Uterus (tissue), 4 donors: ENCODE measurements around the gene CHCHD10. TPM values are rescaled to one million over a fixed set of nuclear protein-coding genes. Genes with fewer than 3 reads are reported as not detected.

Source experiments
- DNase-seq, 2 donors: peaks; one replicate each; pipeline ENCODE4 v3.0.0-alpha.2; 2019 to 2020
- H3K27ac ChIP-seq, 2 donors: fragments of 200-600 bp; sonication (generic); 1 replicate in 1 of 2; 2 replicates in 1 of 2; pipeline ENCODE4 v1.5.1; 2016 to 2018
- H3K27me3 ChIP-seq, 2 donors: fragments of 200-600 bp; sonication (generic); one replicate each; pipeline ENCODE4 v1.5.1; 2018 to 2019; ENCODE audit warnings: control low read depth in 1 of 2
- H3K36me3 ChIP-seq, 2 donors: fragments of 200-600 bp; sonication (generic); one replicate each; pipeline ENCODE4 v1.5.1; 2019; ENCODE audit warnings: control low read depth in 1 of 2
- H3K4me1 ChIP-seq, 2 donors: fragments of 200-600 bp; sonication (generic); one replicate each; pipeline ENCODE4 v1.5.1; 2018 to 2019; ENCODE audit warnings: control low read depth in 1 of 2
- H3K4me3 ChIP-seq, 2 donors: fragments of 200-600 bp; sonication (generic); 1 replicate in 1 of 2; 2 replicates in 1 of 2; pipeline ENCODE4 v1.5.1; 2018 to 2019; ENCODE audit warnings: mild to moderate bottlenecking in 1 of 2
- H3K9me3 ChIP-seq, 2 donors: fragments of 200-600 bp; sonication (generic); one replicate each; pipeline ENCODE4 v1.5.1; 2019; ENCODE audit warnings: control low read depth in 1 of 2
- POLR2A ChIP-seq, 2 donors: fragments of 450-650 bp; IDR thresholded peaks; one replicate each; pipeline ENCODE4 v1.6.1; 2016; ENCODE audit warnings: antibody characterized with exemption in 2 of 2, mild to moderate bottlenecking in 1 of 2, moderate library complexity in 1 of 2
- intact Hi-C: fragments of 100-400 bp; cut with DNase I; formaldehyde crosslinking; loops from one replicate; pipeline ENCODE4 v1.15.1; 2023; ENCODE audit warnings: low total_unique reads
- total RNA-seq, 4 donors: library from RNA; depleted of rRNA in 3 of 4; stranded (reverse); fragments of >200 nt in 3 of 4; gene quantifications; one replicate each; pipeline versions ENCODE4 v1.1.0 to v1.2.4, GENCODE V29; 2014 to 2023
- TF ChIP-seq, protein P1 (sequence below), 4 experiments: fragments of 200-600 bp in 2 of 4; fragments of 450-650 bp in 2 of 4; sonication (generic) in 2 of 4; IDR thresholded peaks; one replicate each; pipeline ENCODE4 v1.5.1; 2016 to 2019; ENCODE audit warnings: antibody characterized with exemption in 4 of 4, mild to moderate bottlenecking in 2 of 4, moderate library complexity in 1 of 4
- donor health status: DM: yes; HTN: yes; CAD: no.

The CHCHD10 gene
- total RNA-seq, 4 donors from 2014 or later, result 0.88 to 21.0 TPM; not detected in 2

DNA sequence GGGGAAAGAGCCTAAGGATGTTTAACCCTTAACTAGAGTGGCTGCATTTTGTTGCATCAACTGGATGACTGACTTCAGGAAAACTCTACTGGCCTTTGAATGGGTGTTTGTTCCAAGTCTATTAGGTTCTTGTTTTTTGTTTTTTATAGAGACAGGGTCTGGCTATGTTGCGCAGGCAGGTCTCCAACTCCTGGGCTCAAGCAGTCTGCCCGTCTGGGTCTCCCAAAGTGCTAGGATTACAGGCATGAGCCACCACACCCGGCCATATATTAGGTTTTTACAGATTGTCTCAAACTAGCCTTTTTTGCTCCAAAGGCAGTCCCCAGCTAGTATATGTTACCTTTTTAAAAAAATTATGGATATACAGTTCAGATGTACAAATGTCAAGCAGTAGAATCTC, 20.1 kb upstream of the CHCHD10 start:
- Histone ChIP-seq H3K27me3 (no peaks in the 10 kb centered on the region), H3K4me1 (peaks cover 16 to 23% of the 10 kb centered on the region in 2 donors), H3K36me3 (no peaks in the 10 kb centered on the region), H3K27ac (peak overlapping the region; percentile 100), H3K9me3 (no peaks in the 10 kb centered on the region), H3K4me3 (peak overlapping the region; percentile 82 to 96)
- intact Hi-C loops, result no loop called here
- no peak for DNase-seq
- TF ChIP-seq, protein P1, sequence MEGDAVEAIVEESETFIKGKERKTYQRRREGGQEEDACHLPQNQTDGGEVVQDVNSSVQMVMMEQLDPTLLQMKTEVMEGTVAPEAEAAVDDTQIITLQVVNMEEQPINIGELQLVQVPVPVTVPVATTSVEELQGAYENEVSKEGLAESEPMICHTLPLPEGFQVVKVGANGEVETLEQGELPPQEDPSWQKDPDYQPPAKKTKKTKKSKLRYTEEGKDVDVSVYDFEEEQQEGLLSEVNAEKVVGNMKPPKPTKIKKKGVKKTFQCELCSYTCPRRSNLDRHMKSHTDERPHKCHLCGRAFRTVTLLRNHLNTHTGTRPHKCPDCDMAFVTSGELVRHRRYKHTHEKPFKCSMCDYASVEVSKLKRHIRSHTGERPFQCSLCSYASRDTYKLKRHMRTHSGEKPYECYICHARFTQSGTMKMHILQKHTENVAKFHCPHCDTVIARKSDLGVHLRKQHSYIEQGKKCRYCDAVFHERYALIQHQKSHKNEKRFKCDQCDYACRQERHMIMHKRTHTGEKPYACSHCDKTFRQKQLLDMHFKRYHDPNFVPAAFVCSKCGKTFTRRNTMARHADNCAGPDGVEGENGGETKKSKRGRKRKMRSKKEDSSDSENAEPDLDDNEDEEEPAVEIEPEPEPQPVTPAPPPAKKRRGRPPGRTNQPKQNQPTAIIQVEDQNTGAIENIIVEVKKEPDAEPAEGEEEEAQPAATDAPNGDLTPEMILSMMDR (IDR thresholded peaks at IDR 0.05), result no peak
- TF ChIP-seq POLR2A (IDR thresholded peaks at IDR 0.05), result no peak

DNA sequence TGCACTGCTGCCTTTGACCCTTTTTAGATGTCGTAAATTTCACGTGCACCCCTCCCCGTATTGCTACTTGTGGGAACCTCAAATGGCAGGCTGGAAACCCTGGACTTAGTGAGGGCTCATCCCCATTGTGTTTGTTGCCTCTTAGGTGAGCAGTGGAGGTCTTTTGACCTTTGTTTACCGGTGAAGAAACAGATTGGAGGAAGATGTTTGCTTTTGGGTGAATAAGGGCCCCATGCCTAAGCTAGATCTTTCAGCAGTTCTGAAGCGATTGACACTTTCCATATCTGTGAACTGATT, 19.8 kb upstream of the CHCHD10 start:
- Histone ChIP-seq H3K36me3 (no peaks in the 10 kb centered on the region), H3K27ac (peak overlapping the region; percentile 100), H3K4me1 (peaks cover 16 to 23% of the 10 kb centered on the region in 2 donors), H3K9me3 (no peaks in the 10 kb centered on the region), H3K27me3 (no peaks in the 10 kb centered on the region), H3K4me3 (peak overlapping the region; percentile 82 to 96)
- no peak for DNase-seq
- intact Hi-C loops, result no loop called here
- TF ChIP-seq POLR2A (IDR thresholded peaks at IDR 0.05), result no peak
- TF ChIP-seq, protein P1 (IDR thresholded peaks at IDR 0.05), result peak in 1 of 4 experiments; percentile 2

DNA sequence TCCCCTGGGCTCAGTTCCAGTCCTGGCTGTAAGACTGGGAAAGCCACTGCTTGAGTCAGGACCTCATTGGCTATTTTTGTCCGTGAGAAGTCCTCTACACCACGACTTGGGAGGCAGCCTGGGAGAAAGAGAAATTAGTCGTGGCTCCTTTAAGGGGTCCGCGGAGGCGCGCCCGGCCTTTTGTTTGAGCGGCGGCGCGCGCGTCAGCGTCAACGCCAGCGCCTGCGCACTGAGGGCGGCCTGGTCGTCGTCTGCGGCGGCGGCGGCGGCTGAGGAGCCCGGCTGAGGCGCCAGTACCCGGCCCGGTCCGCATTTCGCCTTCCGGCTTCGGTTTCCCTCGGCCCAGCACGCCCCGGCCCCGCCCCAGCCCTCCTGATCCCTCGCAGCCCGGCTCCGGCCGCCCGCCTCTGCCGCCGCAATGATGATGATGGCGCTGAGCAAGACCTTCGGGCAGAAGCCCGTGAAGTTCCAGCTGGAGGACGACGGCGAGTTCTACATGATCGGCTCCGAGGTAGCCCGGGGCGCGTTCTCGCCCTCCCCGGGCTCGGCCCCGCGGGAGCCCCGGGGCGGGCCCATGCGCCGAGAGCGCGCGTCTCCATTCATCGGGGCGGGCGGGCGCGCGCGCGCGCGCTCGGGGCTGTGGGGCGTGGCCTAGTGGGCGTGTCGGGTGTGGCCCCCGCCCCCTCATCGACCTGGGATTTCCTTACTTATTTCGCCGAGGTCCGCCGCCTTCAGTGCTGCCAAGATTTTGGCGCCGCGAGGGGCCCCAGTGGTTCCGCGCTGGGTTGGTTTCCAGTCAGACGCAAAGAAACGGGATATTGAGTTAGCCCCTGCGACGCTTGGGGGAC, 19.2 kb upstream of the CHCHD10 start, which contains the start of gene SMARCB1:
SMARCB1 (plus strand) TSS at position 215 of the 848 bp plus-strand sequence; CDS start at position 419, 204 bp downstream.
- intact Hi-C loops, result no loop called here
- no peaks in the 10 kb centered on the region for H3K27me3 ChIP-seq
- H3K36me3 ChIP-seq, result no peaks in the 10 kb centered on the region
- peaks cover 16 to 19% of the 10 kb centered on the region in 2 donors for H3K4me1 ChIP-seq
- H3K9me3 ChIP-seq, result no peaks in the 10 kb centered on the region
- H3K27ac ChIP-seq, result peak within 1 kb of the TSS; percentile 100
- TF ChIP-seq POLR2A (IDR thresholded peaks at IDR 0.05), result peak; percentile 53 to 88
- TF ChIP-seq, protein P1 (IDR thresholded peaks at IDR 0.05), result peak in 2 of 4 experiments; percentile 2 to 7
- H3K4me3 ChIP-seq, result peak within 1 kb of the TSS; percentile 82 to 96
- DNase-seq, result peak; percentile 93 to 94

DNA sequence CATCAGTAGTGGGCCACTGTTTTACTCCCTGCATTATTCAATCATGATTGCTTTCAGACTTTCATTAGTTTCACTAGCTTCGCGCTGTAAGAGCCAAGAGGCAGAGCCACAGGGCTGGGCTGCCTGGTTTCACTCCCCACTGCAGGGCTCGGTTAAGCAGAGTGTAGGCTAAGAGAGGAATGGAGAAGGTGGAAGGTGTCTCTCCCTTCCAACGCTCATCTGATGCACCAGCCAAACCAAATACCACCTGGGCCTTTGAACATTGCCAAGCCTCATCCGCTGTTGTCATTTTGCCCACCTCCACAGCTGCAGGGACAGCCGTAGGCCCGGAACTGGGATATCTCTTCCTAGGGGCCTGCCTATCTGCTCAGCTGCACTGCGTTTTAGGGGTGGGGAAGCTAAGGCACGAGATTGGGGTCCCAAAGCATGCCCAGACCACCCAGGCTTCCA, 18.5 kb upstream of the CHCHD10 start:
- Histone ChIP-seq H3K27me3 (no peaks in the 10 kb centered on the region), H3K27ac (peak overlapping the region; percentile 100), H3K4me3 (peak overlapping the region; percentile 82 to 96), H3K4me1 (peaks cover 13 to 16% of the 10 kb centered on the region in 2 donors), H3K36me3 (no peaks in the 10 kb centered on the region), H3K9me3 (no peaks in the 10 kb centered on the region)
- intact Hi-C loops, result no loop called here
- TF ChIP-seq, protein P1 (IDR thresholded peaks at IDR 0.05), result no peak
- TF ChIP-seq POLR2A (IDR thresholded peaks at IDR 0.05), result no peak
- no peak for DNase-seq

DNA sequence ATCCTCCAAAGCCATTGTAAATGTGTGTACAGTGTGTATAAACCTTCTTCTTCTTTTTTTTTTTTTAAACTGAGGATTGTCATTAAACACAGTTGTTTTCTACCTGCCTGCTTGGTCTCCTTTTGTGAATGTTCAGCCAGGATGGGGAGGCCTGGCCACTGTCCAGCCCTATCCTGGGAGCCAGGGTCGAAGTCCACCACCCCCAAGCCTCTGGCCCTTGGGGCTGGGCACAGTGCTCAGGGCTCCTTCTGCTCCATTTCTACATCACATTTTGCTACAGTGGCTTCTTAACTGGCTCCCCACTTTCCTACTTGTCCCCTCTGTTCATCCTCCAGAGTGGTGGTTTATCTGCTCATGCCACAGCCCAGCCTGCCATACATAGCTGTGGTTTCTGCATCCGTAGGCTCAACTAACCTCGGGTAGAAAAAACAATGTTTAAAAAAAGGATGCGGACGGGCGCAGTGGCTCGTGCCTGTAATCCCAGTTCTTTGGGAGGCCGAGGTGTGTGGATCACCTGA, 16.5 kb upstream of the CHCHD10 start:
- H3K9me3 ChIP-seq, result no peaks in the 10 kb centered on the region
- intact Hi-C loops, result no loop called here
- no peak overlapping the region for H3K27ac ChIP-seq
- peaks cover 1 to 13% of the 10 kb centered on the region in 2 donors for H3K4me1 ChIP-seq
- no peak for DNase-seq
- no peaks in the 10 kb centered on the region for H3K36me3 ChIP-seq
- no peaks in the 10 kb centered on the region for H3K27me3 ChIP-seq
- no peak overlapping the region for H3K4me3 ChIP-seq
- TF ChIP-seq POLR2A (IDR thresholded peaks at IDR 0.05), result no peak
- TF ChIP-seq, protein P1 (IDR thresholded peaks at IDR 0.05), result no peak
